Heart left ventricle (tissue), 16 donors: ENCODE data around the gene LINC01488. TPM values are rescaled to one million over a fixed set of nuclear protein-coding genes. Genes with fewer than 3 reads are reported as not detected.

Source experiments
- ATAC-seq, 4 donors: fragments of 200-7000 bp; cut with Tn5 transposase; one replicate each; pipeline ENCODE4 v1.9.1; 2020 to 2022; ENCODE audit warnings: moderate library complexity in 4 of 4, mild to moderate bottlenecking in 3 of 4, moderate number of reproducible peaks in 1 of 4
- DNase-seq, 5 donors: peaks; one replicate each; pipeline ENCODE4 v3.0.0-alpha.2; 2020
- H3K27ac ChIP-seq, 12 donors: fragments of 200-600 bp; sonication (generic) in 4 of 12; one replicate each; pipeline versions ENCODE4 v1.5.0 to v1.8.0; 2016 to 2022; ENCODE audit warnings: mild to moderate bottlenecking in 2 of 12
- H3K27me3 ChIP-seq, 9 donors: fragments of 200-600 bp; sonication (generic) in 2 of 9; one replicate each; pipeline versions ENCODE4 v1.5.1 to v1.8.0; 2016 to 2022; ENCODE audit warnings: mild to moderate bottlenecking in 3 of 9
- H3K36me3 ChIP-seq, 9 donors: fragments of 200-600 bp; sonication (generic) in 2 of 9; one replicate each; pipeline versions ENCODE4 v1.5.0 to v1.8.0; 2018 to 2022; ENCODE audit warnings: mild to moderate bottlenecking in 2 of 9
- H3K4me1 ChIP-seq, 12 donors: fragments of 200-600 bp; sonication (generic) in 4 of 12; one replicate each; pipeline versions ENCODE4 v1.5.0 to v1.8.0; 2016 to 2022; ENCODE audit warnings: mild to moderate bottlenecking in 3 of 12
- H3K4me3 ChIP-seq, 12 donors: fragments of 200-600 bp; sonication (generic) in 4 of 12; one replicate each; pipeline versions ENCODE4 v1.5.0 to v1.8.0; 2017 to 2022; ENCODE audit warnings: mild to moderate bottlenecking in 9 of 12, moderate library complexity in 4 of 12
- H3K9me3 ChIP-seq, 12 donors: fragments of 200-600 bp; sonication (generic) in 4 of 12; one replicate each; pipeline versions ENCODE4 v1.5.0 to v1.8.0; 2016 to 2022; ENCODE audit warnings: mild to moderate bottlenecking in 1 of 12
- CTCF ChIP-seq, 12 donors: fragments of 200-600 bp; sonication (generic) in 4 of 12; IDR thresholded peaks; one replicate each; pipeline versions ENCODE4 v1.5.0 to v1.8.0; 2018 to 2022; ENCODE audit warnings: antibody characterized with exemption in 12 of 12, mild to moderate bottlenecking in 5 of 12
- POLR2A ChIP-seq, 2 donors: fragments of 450-650 bp; IDR thresholded peaks; one replicate each; pipeline ENCODE4 v1.6.1; 2017; ENCODE audit warnings: antibody characterized with exemption in 2 of 2, mild to moderate bottlenecking in 2 of 2, moderate library complexity in 2 of 2
- WGBS, 4 donors: extraction: QIAGEN DNeasy Blood & Tissue Kit in 2 of 4; methylation state at CpG; one replicate each; pipeline versions ENCODE4 v1.1.5 to v1.1.7; 2013 to 2018; 5-methylcytosine and 5-hydroxymethylcytosine counted together
- intact Hi-C, 10 donors: fragments of 100-400 bp; cut with DNase I; formaldehyde crosslinking; loops; one replicate each; pipeline versions ENCODE4 v1.11.1 to v1.14.2; 2022
- polyA plus RNA-seq, 2 donors: library from polyadenylated mRNA; stranded (reverse); fragments of 200-250 nt; gene quantifications; one replicate each; pipeline ENCODE4 v1.2.3, GENCODE V29; 2013
- total RNA-seq, 9 donors: library from RNA; depleted of rRNA in 2 of 9; stranded (reverse); fragments of >200 nt in 2 of 9; fragmentation: NEBNext Ultra II Directional in 3 of 9; extraction: Animal tissue kit (Norgen Biotek cat#: 25700) in 3 of 9; gene quantifications; one replicate each; pipeline versions ENCODE4 v1.1.0 to v1.2.4, GENCODE V29; 2016 to 2023
- donor health status: ischemic (EF 13 %, LVEDD 7.1; RV severe dilation, severe dysfunction).
- donor health status: healthy with polysubstance abuse.
- donor health status: DM: no; HTN: yes; CAD: no.
- donor health status: DM: no; HTN: no; CAD: no.
- donor health status: ischemic (EF 25% LVEDD 6.9; RV normal size, moderate dysfunction).
- donor health status: ischemic (EF 25% LVEDD 5.7; RV mildly dilated, moderate dysfunction).
- donor health status: healthy.
- donor health status: DM: yes; HTN: yes; CAD: no.
- donor health status: ischemic (EF 35%, LVEDD 5.7; RV mildly dilated, moderate dysfunction).
- donor health status: nonischemic (EF 11% LVEDD 7.7; RV severe dilation, severe dysfunction).
- donor health status: DM: yes; HTN: yes; CAD: no.
- donor health status: PGD.
- donor health status: ischemic (EF 29% LVEDD 5.4; RV normal size, mild dysfunction).
- donor health status: nonischemic (EF 23%, LVEDD 6.1; RV moderate dilation, normal function).

LINC01488 gene
- total and polyA plus RNA-seq, 11 donors: 0.04 to 0.42 (median 0.14) TPM; not detected in 5

DNA sequence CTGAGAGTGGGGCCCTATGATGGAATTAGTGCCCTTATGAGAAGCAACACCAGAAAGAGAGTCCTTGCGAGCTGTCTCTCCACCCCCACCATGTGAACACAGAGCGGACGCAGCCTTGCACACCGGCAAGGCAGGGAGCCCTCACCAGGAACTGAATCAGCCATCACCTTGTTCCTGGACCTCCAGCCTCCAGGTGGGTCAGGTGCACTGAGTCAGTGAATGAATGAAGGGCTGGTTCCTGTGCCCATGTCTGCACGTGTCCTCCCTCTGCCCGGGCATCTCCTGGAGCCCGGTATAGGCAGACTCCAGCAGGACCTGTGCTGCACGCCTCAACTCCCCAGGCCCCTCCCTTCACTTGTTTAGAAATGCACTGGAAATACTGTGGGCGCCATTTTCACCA lies 54.9 kb downstream of the LINC01488 start:
- WGBS, 4 donors: 93 to 97% (median 95%) methylated on average over 9 of the region's 9 CpGs

DNA sequence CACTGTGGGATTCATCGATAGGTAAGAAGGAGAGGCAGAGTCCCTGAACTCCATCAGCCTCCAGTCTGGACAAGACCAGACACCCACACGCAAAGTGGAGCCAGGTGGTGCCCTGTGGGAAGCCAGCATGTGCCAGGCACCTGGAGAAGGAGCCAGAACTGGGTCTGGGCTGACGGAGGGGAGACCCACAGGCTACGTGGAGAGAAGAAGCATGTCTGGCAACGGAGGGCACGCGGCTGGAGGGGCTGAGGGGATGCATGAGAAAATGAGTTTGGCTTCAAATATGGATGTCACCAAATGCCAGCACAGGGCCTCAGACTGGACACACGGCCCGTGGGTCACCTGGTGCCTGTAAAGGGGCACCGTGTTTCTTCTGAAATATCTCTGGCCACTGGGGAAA lies 55.7 kb downstream of the LINC01488 start:
- Histone ChIP-seq H3K27me3 (no peaks in the 10 kb centered on the region), H3K27ac (no peak overlapping the region), H3K36me3 (no peaks in the 10 kb centered on the region), H3K4me3 (no peak overlapping the region), H3K4me1 (peaks cover 0 to 39% (median 30%) of the 10 kb centered on the region in 12 donors), H3K9me3 (no peaks in the 10 kb centered on the region)
- no peak for ATAC-seq
- no peak for DNase-seq
- 94 to 98% (median 97%) methylated on average over 10 of the region's 10 CpGs for WGBS, 4 donors
- TF ChIP-seq CTCF (IDR thresholded peaks at IDR 0.05) (no peak), POLR2A (IDR thresholded peaks at IDR 0.05) (no peak)
- intact Hi-C loops: no loop called here

More for the DNA sequence above, 54.9 kb downstream of the LINC01488 start:
- no peaks in the 10 kb centered on the region for H3K36me3 ChIP-seq
- H3K4me3 ChIP-seq: no peak overlapping the region
- no peak overlapping the region for H3K27ac ChIP-seq
- intact Hi-C loops: no loop called here
- DNase-seq: no peak
- ATAC-seq: no peak
- H3K4me1 ChIP-seq: peaks cover 0 to 34% (median 28%) of the 10 kb centered on the region in 12 donors
- H3K9me3 ChIP-seq: no peaks in the 10 kb centered on the region
- no peaks in the 10 kb centered on the region for H3K27me3 ChIP-seq
- TF ChIP-seq CTCF (IDR thresholded peaks at IDR 0.05) (no peak), POLR2A (IDR thresholded peaks at IDR 0.05) (no peak)

- Histone ChIP-seq H3K36me3 (no peaks in the 10 kb centered on the region), H3K4me3 (no peak overlapping the region), H3K9me3 (no peaks in the 10 kb centered on the region), H3K27me3 (no peaks in the 10 kb centered on the region), H3K4me1 (peaks cover 0 to 39% (median 30%) of the 10 kb centered on the region in 12 donors), H3K27ac (no peak overlapping the region)
- DNase-seq (no peak), ATAC-seq (no peak)
- no peak for TF ChIP-seq POLR2A (IDR thresholded peaks at IDR 0.05)
- intact Hi-C loops: no loop called here
- WGBS, 4 donors: 88 to 92% (median 91%) methylated on average over 11 to 12 of the region's 12 CpGs
Measured at GRCh38 chr11:69537855-69538640, 56.6 kb downstream of the LINC01488 start.

DNA sequence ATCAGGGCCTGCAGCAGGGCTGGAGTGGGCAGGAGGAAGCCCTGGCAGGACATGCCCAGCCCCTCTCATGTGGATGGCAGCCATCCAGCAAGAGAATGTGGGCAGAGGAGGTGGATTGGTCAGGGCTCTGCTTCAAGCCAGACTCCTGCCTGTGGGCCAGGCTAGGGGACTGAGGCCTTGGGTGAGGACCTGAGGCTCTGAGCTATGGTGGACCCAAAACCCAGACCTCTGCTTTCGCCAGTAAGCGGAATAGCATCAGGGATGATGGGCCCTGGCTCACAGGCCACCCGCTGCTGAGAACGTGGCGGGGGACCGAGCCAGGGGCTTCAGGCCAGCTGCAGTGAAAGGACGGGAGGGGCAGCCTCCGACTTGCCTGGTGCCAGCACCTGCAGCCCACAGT lies 57.4 kb downstream of the LINC01488 start:
- Histone ChIP-seq H3K9me3 (no peaks in the 10 kb centered on the region), H3K27ac (peak overlapping the region in 6 of 12 donors; percentile 1 to 85 (median 52)), H3K36me3 (no peaks in the 10 kb centered on the region), H3K4me1 (peaks cover 0 to 39% (median 30%) of the 10 kb centered on the region in 12 donors), H3K4me3 (no peak overlapping the region), H3K27me3 (no peaks in the 10 kb centered on the region)
- 74 to 79% (median 78%) methylated on average over 7 to 8 of the region's 8 CpGs for WGBS, 4 donors
- DNase-seq (peak in 1 of 5 donors; percentile 32), ATAC-seq (peak in 2 of 4 donors; percentile 29 to 53)
- intact Hi-C loops: no loop called here
- TF ChIP-seq CTCF (IDR thresholded peaks at IDR 0.05) (no peak), POLR2A (IDR thresholded peaks at IDR 0.05) (no peak)
